Peyer's patch (tissue), 4 donors: ENCODE measurements around the gene GCAT.

Experiments used
- CTCF ChIP-seq, 6 experiments: fragments of 450-650 bp in 4 of 6; fragments of 200-600 bp in 2 of 6; sonication (generic) in 1 of 6; IDR thresholded peaks; one replicate each; pipeline ENCODE4 v1.5.1; 2017 to 2019; ENCODE audit warnings: antibody characterized with exemption in 6 of 6, mild to moderate bottlenecking in 3 of 6, moderate library complexity in 1 of 6
- POLR2A ChIP-seq, 2 donors: fragments of 450-650 bp; IDR thresholded peaks; one replicate each; pipeline ENCODE4 v1.5.1; 2017; ENCODE audit warnings: antibody characterized with exemption in 2 of 2, mild to moderate bottlenecking in 2 of 2, moderate library complexity in 2 of 2

- TF ChIP-seq CTCF (IDR thresholded peaks at IDR 0.05) (no peak), POLR2A (IDR thresholded peaks at IDR 0.05) (no peak)
Observed at GRCh38 chr22:37812869-37813678, 5.3 kb downstream of the GCAT start.
